Measurements from ENCODE around the gene DNAH14.

The DNAH14 gene

GRCh38 chr1:225360119-225360518, 430.6 kb downstream of the DNAH14 start:
- Histone ChIP-seq H3K4me1 (ENCODE audit: insufficient read depth, insufficient read length) (no peaks in the 10 kb centered on the region), H3K27me3 (ENCODE audit: insufficient read depth, insufficient read length) (peaks cover 4% of the 10 kb centered on the region), H3K9ac (ENCODE audit: insufficient read length, low read depth) (no peak overlapping the region), H3K9me3 (ENCODE audit: insufficient read depth, low read length) (no peaks in the 10 kb centered on the region), H3K4me3 (ENCODE audit: insufficient read length, low read depth) (no peak overlapping the region), H3K36me3 (ENCODE audit: insufficient read depth, insufficient read length, low read length) (no peaks in the 10 kb centered on the region)
- TF ChIP-seq YY1 (IDR thresholded peaks at IDR 0.05; ENCODE audit: insufficient read depth, insufficient read length) = no peak
- no peak for TF ChIP-seq ZNF274 (IDR thresholded peaks at IDR 0.05; ENCODE audit: low read depth, low read length)
- no peak for TF ChIP-seq SUZ12 (IDR thresholded peaks at IDR 0.05; ENCODE audit: extremely low read depth, insufficient read depth, insufficient read length)
- no peak for DNase-seq (ENCODE audit: low read depth, low spot score)

- no peak for DNase-seq (ENCODE audit: low read depth, low spot score)
- Histone ChIP-seq H3K27me3 (ENCODE audit: insufficient read depth, insufficient read length) (peaks cover 15% of the 10 kb centered on the region), H3K4me3 (ENCODE audit: insufficient read length, low read depth) (no peak overlapping the region), H3K9ac (ENCODE audit: insufficient read length, low read depth) (no peak overlapping the region), H3K9me3 (ENCODE audit: insufficient read depth, low read length) (no peaks in the 10 kb centered on the region), H3K36me3 (ENCODE audit: insufficient read depth, insufficient read length, low read length) (no peaks in the 10 kb centered on the region), H3K4me1 (ENCODE audit: insufficient read depth, insufficient read length) (no peaks in the 10 kb centered on the region)
- TF ChIP-seq SUZ12 (IDR thresholded peaks at IDR 0.05; ENCODE audit: extremely low read depth, insufficient read depth, insufficient read length) (no peak), ZNF274 (IDR thresholded peaks at IDR 0.05; ENCODE audit: low read depth, low read length) (no peak), YY1 (IDR thresholded peaks at IDR 0.05; ENCODE audit: insufficient read depth, insufficient read length) (no peak)
Observed at GRCh38 chr1:225361176-225361575, 431.7 kb downstream of the DNAH14 start.

GRCh38 chr1:225362805-225363204, 433.3 kb downstream of the DNAH14 start:
- Histone ChIP-seq H3K27me3 (ENCODE audit: insufficient read depth, insufficient read length) (peaks cover 18% of the 10 kb centered on the region), H3K36me3 (ENCODE audit: insufficient read depth, insufficient read length, low read length) (no peaks in the 10 kb centered on the region), H3K4me3 (ENCODE audit: insufficient read length, low read depth) (no peak overlapping the region), H3K4me1 (ENCODE audit: insufficient read depth, insufficient read length) (no peaks in the 10 kb centered on the region), H3K9ac (ENCODE audit: insufficient read length, low read depth) (no peak overlapping the region), H3K9me3 (ENCODE audit: insufficient read depth, low read length) (no peaks in the 10 kb centered on the region)
- TF ChIP-seq ZNF274 (IDR thresholded peaks at IDR 0.05; ENCODE audit: low read depth, low read length) = no peak
- TF ChIP-seq SUZ12 (IDR thresholded peaks at IDR 0.05; ENCODE audit: extremely low read depth, insufficient read depth, insufficient read length) = no peak
- TF ChIP-seq YY1 (IDR thresholded peaks at IDR 0.05; ENCODE audit: insufficient read depth, insufficient read length) = no peak
- DNase-seq (ENCODE audit: low read depth, low spot score) = no peak

GRCh38 chr1:225364439-225364838, 435.0 kb downstream of the DNAH14 start:
- Histone ChIP-seq H3K36me3 (ENCODE audit: insufficient read depth, insufficient read length, low read length) (no peaks in the 10 kb centered on the region), H3K4me3 (ENCODE audit: insufficient read length, low read depth) (no peak overlapping the region), H3K4me1 (ENCODE audit: insufficient read depth, insufficient read length) (no peaks in the 10 kb centered on the region), H3K27me3 (ENCODE audit: insufficient read depth, insufficient read length) (peaks cover 27% of the 10 kb centered on the region), H3K9ac (ENCODE audit: insufficient read length, low read depth) (no peak overlapping the region), H3K9me3 (ENCODE audit: insufficient read depth, low read length) (no peaks in the 10 kb centered on the region)
- DNase-seq (ENCODE audit: low read depth, low spot score) = no peak
- TF ChIP-seq SUZ12 (IDR thresholded peaks at IDR 0.05; ENCODE audit: extremely low read depth, insufficient read depth, insufficient read length) (no peak), YY1 (IDR thresholded peaks at IDR 0.05; ENCODE audit: insufficient read depth, insufficient read length) (no peak), ZNF274 (IDR thresholded peaks at IDR 0.05; ENCODE audit: low read depth, low read length) (no peak)

GRCh38 chr1:225366018-225366417, 436.5 kb downstream of the DNAH14 start:
- Histone ChIP-seq H3K36me3 (ENCODE audit: insufficient read depth, insufficient read length, low read length) (no peaks in the 10 kb centered on the region), H3K9me3 (ENCODE audit: insufficient read depth, low read length) (no peaks in the 10 kb centered on the region), H3K9ac (ENCODE audit: insufficient read length, low read depth) (no peak overlapping the region), H3K4me1 (ENCODE audit: insufficient read depth, insufficient read length) (no peaks in the 10 kb centered on the region), H3K4me3 (ENCODE audit: insufficient read length, low read depth) (no peak overlapping the region), H3K27me3 (ENCODE audit: insufficient read depth, insufficient read length) (peaks cover 27% of the 10 kb centered on the region)
- TF ChIP-seq YY1 (IDR thresholded peaks at IDR 0.05; ENCODE audit: insufficient read depth, insufficient read length) (no peak), ZNF274 (IDR thresholded peaks at IDR 0.05; ENCODE audit: low read depth, low read length) (no peak), SUZ12 (IDR thresholded peaks at IDR 0.05; ENCODE audit: extremely low read depth, insufficient read depth, insufficient read length) (no peak)
- no peak for DNase-seq (ENCODE audit: low read depth, low spot score)

GRCh38 chr1:225366552-225366951, 437.1 kb downstream of the DNAH14 start:
- no peak overlapping the region for H3K4me3 ChIP-seq (ENCODE audit: insufficient read length, low read depth)
- no peak for DNase-seq (ENCODE audit: low read depth, low spot score)
- no peaks in the 10 kb centered on the region for H3K9me3 ChIP-seq (ENCODE audit: insufficient read depth, low read length)
- no peaks in the 10 kb centered on the region for H3K36me3 ChIP-seq (ENCODE audit: insufficient read depth, insufficient read length, low read length)
- H3K4me1 ChIP-seq (ENCODE audit: insufficient read depth, insufficient read length) = no peaks in the 10 kb centered on the region
- peaks cover 27% of the 10 kb centered on the region for H3K27me3 ChIP-seq (ENCODE audit: insufficient read depth, insufficient read length)
- no peak overlapping the region for H3K9ac ChIP-seq (ENCODE audit: insufficient read length, low read depth)
- TF ChIP-seq YY1 (IDR thresholded peaks at IDR 0.05; ENCODE audit: insufficient read depth, insufficient read length) (no peak), SUZ12 (IDR thresholded peaks at IDR 0.05; ENCODE audit: extremely low read depth, insufficient read depth, insufficient read length) (no peak), ZNF274 (IDR thresholded peaks at IDR 0.05; ENCODE audit: low read depth, low read length) (no peak)

GRCh38 chr1:225368036-225368552, 438.6 kb downstream of the DNAH14 start:
- H3K4me3 ChIP-seq (ENCODE audit: insufficient read length, low read depth) = no peak overlapping the region
- DNase-seq (ENCODE audit: low read depth, low spot score) = no peak
- no peaks in the 10 kb centered on the region for H3K36me3 ChIP-seq (ENCODE audit: insufficient read depth, insufficient read length, low read length)
- no peak overlapping the region for H3K9ac ChIP-seq (ENCODE audit: insufficient read length, low read depth)
- no peak for TF ChIP-seq YY1 (IDR thresholded peaks at IDR 0.05; ENCODE audit: insufficient read depth, insufficient read length)
- TF ChIP-seq SUZ12 (IDR thresholded peaks at IDR 0.05; ENCODE audit: extremely low read depth, insufficient read depth, insufficient read length) = no peak
- TF ChIP-seq ZNF274 (IDR thresholded peaks at IDR 0.05; ENCODE audit: low read depth, low read length) = no peak
- no peaks in the 10 kb centered on the region for H3K4me1 ChIP-seq (ENCODE audit: insufficient read depth, insufficient read length)
- peaks cover 27% of the 10 kb centered on the region for H3K27me3 ChIP-seq (ENCODE audit: insufficient read depth, insufficient read length)
- H3K9me3 ChIP-seq (ENCODE audit: insufficient read depth, low read length) = no peaks in the 10 kb centered on the region

Data from NT2/D1 (cell line).